OCI-LY1 (cell line): ENCODE results near the gene GRB10.

ENCODE experiments used
- CTCF ChIP-seq: fragments of 200-600 bp; sonication (generic), shearing (Covaris generic); IDR thresholded peaks from 2 replicates; pipeline ENCODE4 v1.5.1; 2017; ENCODE audit warnings: mild to moderate bottlenecking, antibody characterized with exemption, low read length, moderate library complexity, mixed read lengths
- EZH2 ChIP-seq: fragments of 200-600 bp; sonication (generic), shearing (Covaris generic); IDR thresholded peaks from 2 replicates; pipeline ENCODE4 v1.8.0; 2017; ENCODE audit warnings: borderline replicate concordance, mixed run types, mild to moderate bottlenecking, antibody characterized with exemption, low read length, moderate library complexity, mixed read lengths

DNA sequence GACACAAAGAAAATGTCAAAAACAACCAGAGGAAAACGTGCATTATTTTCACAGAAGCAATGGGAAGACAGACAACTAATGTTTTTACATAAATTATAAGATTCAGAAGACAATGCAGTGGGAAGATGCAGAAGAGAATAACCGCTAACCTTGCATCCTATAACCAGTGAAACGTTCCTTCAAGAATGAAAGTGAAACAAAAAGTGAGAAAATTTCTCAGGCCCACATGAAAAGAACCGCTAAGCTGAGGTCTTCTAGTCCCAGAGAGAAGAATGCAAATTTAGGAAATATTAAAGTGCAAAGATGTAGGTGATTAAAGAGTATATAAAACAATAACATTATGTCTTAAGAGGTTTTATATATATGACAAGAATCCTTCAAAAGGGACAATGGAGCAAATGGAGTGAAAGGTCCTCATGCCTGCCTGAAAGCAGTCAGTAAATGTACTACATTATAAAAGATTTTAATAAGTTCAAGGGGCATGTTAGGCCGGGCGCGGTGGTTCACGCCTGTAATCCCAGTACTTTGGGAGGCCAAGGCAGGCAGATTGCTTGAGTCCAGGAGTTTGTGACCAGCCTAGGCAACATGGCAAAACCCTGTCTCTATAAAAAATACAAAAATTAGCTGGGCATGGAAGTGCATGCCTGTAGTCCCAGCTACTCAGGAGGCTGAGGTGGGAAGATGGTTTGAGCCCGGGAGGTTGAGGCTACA is 174.3 kb downstream of the GRB10 start:
- TF ChIP-seq CTCF (no peak), EZH2 (no peak)
